PC-3 (cell line): ENCODE measurements around the gene ITSN1. TPM values are rescaled to one million over a fixed set of nuclear protein-coding genes. Genes with fewer than 3 reads are reported as not detected.

Experiments used
- ATAC-seq: fragments of 200-7000 bp; cut with Tn5 transposase; 2 replicates; pipeline ENCODE4 v1.9.1; 2020; ENCODE audit warnings: mild to moderate bottlenecking, moderate library complexity
- BruUV-seq: library from RNA; stranded (reverse); fragments of 400-500 nt; replicated peaks from 2 replicates; lab custom pipeline; 2021; lab: Mats Ljungman, UMichigan
- CTCF ChIA-PET: fragments of 300-600 bp; sonication (Branson Sonifier 250); formaldehyde crosslinking; loops from one replicate; lab custom pipeline; 2022; ENCODE audit warnings: antibody characterized with exemption; lab: Charles Lee
- POLR2A ChIA-PET: fragments of 300-600 bp; sonication (Branson Sonifier 250); formaldehyde crosslinking; loops from one replicate; lab custom pipeline; 2022; ENCODE audit warnings: antibody characterized with exemption; ENCODE audit not compliant: unreplicated experiment; lab: Charles Lee
- DNase-seq: peaks from one replicate; pipeline ENCODE4 v3.0.0-alpha.2; 2015
- H2AFZ ChIP-seq: fragments of 300-600 bp; sonication (generic); 2 replicates; pipeline ENCODE4 v1.6.0; 2016; ENCODE audit warnings: antibody characterized with exemption, low read length
- H3F3A ChIP-seq: fragments of 300-600 bp; sonication (generic); one replicate; pipeline ENCODE4 v1.6.0; 2017; ENCODE audit warnings: antibody characterized with exemption, low read length, control low read depth, mild to moderate bottlenecking; ENCODE audit not compliant: unreplicated experiment
- H3K27ac ChIP-seq: fragments of 300-600 bp; sonication (generic); 2 replicates; pipeline ENCODE4 v1.5.1; 2016; ENCODE audit warnings: mild to moderate bottlenecking, low read length
- H3K27me3 ChIP-seq: fragments of 300-600 bp; sonication (generic); 2 replicates; pipeline ENCODE4 v1.6.1; 2016; ENCODE audit warnings: low read length, mixed read lengths
- H3K36me3 ChIP-seq: fragments of 300-600 bp; sonication (generic); 2 replicates; pipeline ENCODE4 v1.6.1; 2016; ENCODE audit warnings: low read depth, mixed run types, low read length, mixed read lengths
- H3K4me1 ChIP-seq: fragments of 300-600 bp; sonication (generic); 2 replicates; pipeline ENCODE4 v1.5.1; 2016; ENCODE audit warnings: low read length; ENCODE audit not compliant: insufficient read depth
- H3K4me2 ChIP-seq: fragments of 300-600 bp; sonication (generic); 2 replicates; pipeline ENCODE4 v1.6.0; 2016; ENCODE audit warnings: low read length
- H3K4me3 ChIP-seq: fragments of 300-600 bp; sonication (generic); 2 replicates; pipeline ENCODE4 v1.5.1; 2016; ENCODE audit warnings: mild to moderate bottlenecking, low read length, mixed read lengths
- H3K79me2 ChIP-seq: fragments of 300-600 bp; sonication (generic); 2 replicates; pipeline ENCODE4 v1.6.1; 2017; ENCODE audit warnings: low read length, mixed read lengths
- H3K9ac ChIP-seq: fragments of 300-600 bp; sonication (generic); 2 replicates; pipeline ENCODE4 v1.6.0; 2016; ENCODE audit warnings: mild to moderate bottlenecking, low read length
- H3K9me2 ChIP-seq: fragments of 300-600 bp; sonication (generic); replicated peaks from 2 replicates; pipeline ENCODE4 v1.6.1; 2016; ENCODE audit warnings: mixed run types, low read length, mixed read lengths
- H3K9me3 ChIP-seq: fragments of 300-600 bp; sonication (generic); 2 replicates; pipeline ENCODE4 v1.6.1; 2016; ENCODE audit warnings: low read length, mixed read lengths
- H4K20me1 ChIP-seq: fragments of 300-600 bp; sonication (generic); 2 replicates; pipeline ENCODE4 v1.6.1; 2016; ENCODE audit warnings: low read length, mixed read lengths
- EZH2 ChIP-seq: fragments of 300-600 bp; sonication (generic); IDR thresholded peaks from one replicate; pipeline ENCODE4 v1.6.1; 2017; ENCODE audit warnings: antibody characterized with exemption, mild to moderate bottlenecking, low read length; ENCODE audit not compliant: unreplicated experiment
- EZH2phosphoT487 ChIP-seq: fragments of 300-600 bp; sonication (generic); IDR thresholded peaks from 2 replicates; pipeline ENCODE4 v1.6.1; 2018; ENCODE audit warnings: mild to moderate bottlenecking, antibody characterized with exemption, low read length, borderline replicate concordance
- intact Hi-C: fragments of 100-400 bp; cut with micrococcal nuclease; formaldehyde crosslinking; loops from 2 replicates; pipeline ENCODE4 v1.9.0; 2023
- total RNA-seq: library from RNA; depleted of rRNA; stranded (reverse); fragments of >200 nt; gene quantifications from 2 replicates; pipeline ENCODE4 v1.2.3, GENCODE V29; 2014
- TF ChIP-seq, protein P1 (sequence below): fragments of 300-600 bp; sonication (generic); conservative IDR thresholded peaks from 2 replicates; pipeline ENCODE4 v1.5.1; 2017; ENCODE audit warnings: antibody characterized with exemption, low read depth, mild to moderate bottlenecking, low read length

Gene ITSN1
- total RNA-seq, 1 experiment from 2014 or later: 45.6 TPM

DNA sequence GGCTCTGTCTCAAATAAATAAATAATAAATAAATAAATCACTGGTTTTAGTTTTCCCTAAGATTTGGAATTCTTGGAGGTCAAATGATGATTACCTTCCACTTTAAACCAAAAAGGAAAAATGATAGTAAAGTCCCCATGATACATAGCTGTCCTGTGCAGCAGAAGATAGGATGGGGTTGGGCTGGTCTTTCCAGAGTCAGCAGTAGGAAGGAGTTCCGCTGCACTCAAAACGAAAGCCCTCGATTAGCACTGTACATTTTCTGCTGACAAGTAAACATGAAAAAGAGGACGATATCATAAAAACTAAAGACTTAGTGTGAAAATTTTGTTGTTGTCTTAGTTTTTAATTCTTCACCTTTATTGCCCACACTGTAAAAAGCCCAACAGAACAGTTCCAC is 193.6 kb downstream of the ITSN1 start:
- no peaks in the 10 kb centered on the region for H3K9me2 ChIP-seq
- H3K79me2 ChIP-seq: no peaks in the 10 kb centered on the region
- no peaks in the 10 kb centered on the region for H4K20me1 ChIP-seq
- TF ChIP-seq EZH2phosphoT487 (no peak), EZH2 (no peak)
- TF ChIP-seq, protein P1, sequence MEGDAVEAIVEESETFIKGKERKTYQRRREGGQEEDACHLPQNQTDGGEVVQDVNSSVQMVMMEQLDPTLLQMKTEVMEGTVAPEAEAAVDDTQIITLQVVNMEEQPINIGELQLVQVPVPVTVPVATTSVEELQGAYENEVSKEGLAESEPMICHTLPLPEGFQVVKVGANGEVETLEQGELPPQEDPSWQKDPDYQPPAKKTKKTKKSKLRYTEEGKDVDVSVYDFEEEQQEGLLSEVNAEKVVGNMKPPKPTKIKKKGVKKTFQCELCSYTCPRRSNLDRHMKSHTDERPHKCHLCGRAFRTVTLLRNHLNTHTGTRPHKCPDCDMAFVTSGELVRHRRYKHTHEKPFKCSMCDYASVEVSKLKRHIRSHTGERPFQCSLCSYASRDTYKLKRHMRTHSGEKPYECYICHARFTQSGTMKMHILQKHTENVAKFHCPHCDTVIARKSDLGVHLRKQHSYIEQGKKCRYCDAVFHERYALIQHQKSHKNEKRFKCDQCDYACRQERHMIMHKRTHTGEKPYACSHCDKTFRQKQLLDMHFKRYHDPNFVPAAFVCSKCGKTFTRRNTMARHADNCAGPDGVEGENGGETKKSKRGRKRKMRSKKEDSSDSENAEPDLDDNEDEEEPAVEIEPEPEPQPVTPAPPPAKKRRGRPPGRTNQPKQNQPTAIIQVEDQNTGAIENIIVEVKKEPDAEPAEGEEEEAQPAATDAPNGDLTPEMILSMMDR: no peak
- no TSS peak for BruUV-seq
- no peak overlapping the region for H3K27ac ChIP-seq
- H3K4me3 ChIP-seq: no peak overlapping the region
- no peaks in the 10 kb centered on the region for H3K9me3 ChIP-seq
- no peaks in the 10 kb centered on the region for H3F3A ChIP-seq
- no peaks in the 10 kb centered on the region for H3K4me1 ChIP-seq
- no peak overlapping the region for H3K4me2 ChIP-seq
- no peaks in the 10 kb centered on the region for H3K36me3 ChIP-seq
- ATAC-seq (no peak), DNase-seq (no peak)
- intact Hi-C loops: no loop called here
- H3K27me3 ChIP-seq: no peaks in the 10 kb centered on the region
- no peak overlapping the region for H2AFZ ChIP-seq
- H3K9ac ChIP-seq: no peak overlapping the region
- POLR2A ChIA-PET: no interaction called here
- CTCF ChIA-PET: no interaction called here

DNA sequence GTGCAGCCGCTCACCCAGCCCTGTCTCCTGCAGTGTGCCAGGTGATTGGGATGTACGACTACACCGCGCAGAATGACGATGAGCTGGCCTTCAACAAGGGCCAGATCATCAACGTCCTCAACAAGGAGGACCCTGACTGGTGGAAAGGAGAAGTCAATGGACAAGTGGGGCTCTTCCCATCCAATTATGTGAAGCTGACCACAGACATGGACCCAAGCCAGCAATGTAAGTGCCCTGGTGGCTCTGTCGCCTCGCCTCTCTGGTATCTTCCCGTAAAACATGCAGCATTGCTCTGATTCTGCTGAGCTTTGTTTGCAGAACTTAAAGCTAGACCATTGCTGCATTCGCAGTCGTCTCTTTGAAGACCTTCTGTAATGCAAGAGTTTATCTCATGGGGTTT is 194.1 kb downstream of the ITSN1 start:
- intact Hi-C loops: no loop called here

DNA sequence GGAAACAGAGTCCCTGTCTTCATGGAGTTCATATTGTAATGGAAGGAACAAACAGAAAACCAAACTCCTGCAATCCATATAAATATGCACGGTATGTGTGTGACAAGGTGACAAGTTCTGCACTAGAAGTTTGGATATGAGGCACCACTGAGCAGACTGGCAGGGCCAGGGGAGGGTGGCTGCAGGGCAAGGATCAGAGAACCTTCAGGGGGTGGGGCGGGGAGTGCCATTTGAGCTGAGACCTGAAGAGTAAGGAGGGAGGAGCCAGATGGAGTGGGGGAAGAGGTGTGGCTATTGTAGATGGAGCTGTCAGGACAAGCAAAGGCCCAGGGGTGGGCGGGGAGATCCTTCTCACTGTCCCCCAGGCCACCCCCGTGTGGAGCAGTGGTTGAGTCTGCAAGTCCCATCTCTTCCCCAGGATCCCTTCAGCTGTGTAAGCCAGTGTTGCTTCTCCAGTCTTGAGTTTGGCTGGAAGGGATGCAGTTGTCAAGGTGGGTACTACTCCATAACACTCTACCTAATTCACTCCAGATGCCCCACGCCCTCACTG is 196.9 kb downstream of the ITSN1 start:
- TF ChIP-seq EZH2phosphoT487 (no peak), EZH2 (no peak)
- TF ChIP-seq, protein P1: no peak
- Histone ChIP-seq H3K4me2 (no peak overlapping the region), H3K27me3 (no peaks in the 10 kb centered on the region), H3K36me3 (no peaks in the 10 kb centered on the region), H3K9me3 (no peaks in the 10 kb centered on the region), H3K9ac (no peak overlapping the region), H3F3A (no peaks in the 10 kb centered on the region), H3K79me2 (no peaks in the 10 kb centered on the region), H3K27ac (no peak overlapping the region), H2AFZ (no peak overlapping the region), H3K4me3 (no peak overlapping the region), H4K20me1 (no peaks in the 10 kb centered on the region), H3K4me1 (no peaks in the 10 kb centered on the region), H3K9me2 (no peaks in the 10 kb centered on the region)
- no peak for ATAC-seq
- no peak for DNase-seq
- CTCF ChIA-PET: no interaction called here
- BruUV-seq: no TSS peak
- intact Hi-C loops: no loop called here
- POLR2A ChIA-PET: no interaction called here

More for the DNA sequence above, 194.1 kb downstream of the ITSN1 start:
- Histone ChIP-seq H3K79me2 (no peaks in the 10 kb centered on the region), H3K9ac (no peak overlapping the region), H3K36me3 (no peaks in the 10 kb centered on the region), H3K27me3 (no peaks in the 10 kb centered on the region), H3K4me1 (no peaks in the 10 kb centered on the region), H3K4me3 (no peak overlapping the region), H3K9me2 (no peaks in the 10 kb centered on the region), H3K9me3 (no peaks in the 10 kb centered on the region), H3K27ac (no peak overlapping the region), H3K4me2 (no peak overlapping the region), H2AFZ (no peak overlapping the region), H4K20me1 (no peaks in the 10 kb centered on the region), H3F3A (no peaks in the 10 kb centered on the region)
- POLR2A ChIA-PET: no interaction called here
- DNase-seq (peak; percentile 15), ATAC-seq (no peak)
- no peak for TF ChIP-seq EZH2
- TF ChIP-seq EZH2phosphoT487: no peak
- TF ChIP-seq, protein P1: no peak
- no TSS peak for BruUV-seq
- CTCF ChIA-PET: no interaction called here
